ENCODE measurements around the gene TTLL1. TPM values are rescaled to one million over a fixed set of nuclear protein-coding genes. Genes with fewer than 3 reads are reported as not detected.

TTLL1 gene
- total RNA-seq, 1 donor from 2014 or later: 13.0 TPM

DNA sequence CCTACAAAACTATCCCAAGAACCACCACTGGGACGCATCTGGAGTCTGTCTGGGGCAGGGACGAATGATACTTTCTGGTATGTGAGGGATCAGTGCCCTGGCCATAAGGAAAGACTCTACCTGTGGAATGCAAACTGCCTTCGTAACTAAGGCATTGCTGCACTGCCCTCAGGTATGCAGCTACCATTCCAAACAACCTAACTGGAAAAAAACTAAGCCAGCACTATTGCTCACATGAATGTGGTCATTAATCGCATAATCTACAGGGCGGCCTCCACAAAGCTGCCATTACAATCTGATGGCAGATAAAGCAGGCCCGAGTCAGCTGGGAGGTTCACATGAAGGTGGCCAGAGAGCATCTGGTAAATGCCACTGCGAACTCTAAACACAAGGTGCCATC is 78.1 kb downstream of the TTLL1 start:
- Mint-ChIP-seq H3K36me3 (ENCODE audit: low read depth, unreplicated experiment) (no peaks in the 10 kb centered on the region), H3K4me3 (ENCODE audit: unreplicated experiment) (no peak overlapping the region), H3K9me3 (ENCODE audit: unreplicated experiment) (no peaks in the 10 kb centered on the region), H3K4me1 (ENCODE audit: unreplicated experiment) (peaks cover 30% of the 10 kb centered on the region), H3K27ac (ENCODE audit: unreplicated experiment) (peak overlapping the region; percentile 34), H3K27me3 (ENCODE audit: unreplicated experiment) (peaks cover 5% of the 10 kb centered on the region)
- no peak for DNase-seq (ENCODE audit: low spot score)
- TF ChIP-seq, protein P1, sequence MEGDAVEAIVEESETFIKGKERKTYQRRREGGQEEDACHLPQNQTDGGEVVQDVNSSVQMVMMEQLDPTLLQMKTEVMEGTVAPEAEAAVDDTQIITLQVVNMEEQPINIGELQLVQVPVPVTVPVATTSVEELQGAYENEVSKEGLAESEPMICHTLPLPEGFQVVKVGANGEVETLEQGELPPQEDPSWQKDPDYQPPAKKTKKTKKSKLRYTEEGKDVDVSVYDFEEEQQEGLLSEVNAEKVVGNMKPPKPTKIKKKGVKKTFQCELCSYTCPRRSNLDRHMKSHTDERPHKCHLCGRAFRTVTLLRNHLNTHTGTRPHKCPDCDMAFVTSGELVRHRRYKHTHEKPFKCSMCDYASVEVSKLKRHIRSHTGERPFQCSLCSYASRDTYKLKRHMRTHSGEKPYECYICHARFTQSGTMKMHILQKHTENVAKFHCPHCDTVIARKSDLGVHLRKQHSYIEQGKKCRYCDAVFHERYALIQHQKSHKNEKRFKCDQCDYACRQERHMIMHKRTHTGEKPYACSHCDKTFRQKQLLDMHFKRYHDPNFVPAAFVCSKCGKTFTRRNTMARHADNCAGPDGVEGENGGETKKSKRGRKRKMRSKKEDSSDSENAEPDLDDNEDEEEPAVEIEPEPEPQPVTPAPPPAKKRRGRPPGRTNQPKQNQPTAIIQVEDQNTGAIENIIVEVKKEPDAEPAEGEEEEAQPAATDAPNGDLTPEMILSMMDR (IDR thresholded peaks at IDR 0.05; ENCODE audit: unreplicated experiment): no peak

DNA sequence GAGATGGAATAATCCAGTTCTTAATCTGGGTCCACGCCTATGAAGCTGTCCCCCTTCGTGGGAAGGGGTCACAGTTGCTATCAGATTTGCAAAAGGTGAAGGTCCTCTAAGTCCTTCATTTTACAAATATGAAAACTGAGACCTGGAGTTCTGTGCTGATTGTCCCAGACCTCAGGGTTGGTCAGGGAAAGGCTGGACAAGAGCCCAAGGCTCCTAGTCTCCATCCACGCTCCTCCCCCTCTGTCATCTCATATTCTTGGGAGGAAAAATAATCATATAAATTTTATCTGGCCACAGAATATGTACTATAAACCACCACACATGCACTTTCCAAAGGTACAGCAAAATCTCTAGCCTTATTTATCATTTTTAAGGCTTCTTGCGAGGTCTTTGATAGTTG is 79.7 kb downstream of the TTLL1 start:
- H3K4me1 Mint-ChIP-seq (ENCODE audit: unreplicated experiment): peaks cover 32% of the 10 kb centered on the region
- no peak for DNase-seq (ENCODE audit: low spot score)

DNA sequence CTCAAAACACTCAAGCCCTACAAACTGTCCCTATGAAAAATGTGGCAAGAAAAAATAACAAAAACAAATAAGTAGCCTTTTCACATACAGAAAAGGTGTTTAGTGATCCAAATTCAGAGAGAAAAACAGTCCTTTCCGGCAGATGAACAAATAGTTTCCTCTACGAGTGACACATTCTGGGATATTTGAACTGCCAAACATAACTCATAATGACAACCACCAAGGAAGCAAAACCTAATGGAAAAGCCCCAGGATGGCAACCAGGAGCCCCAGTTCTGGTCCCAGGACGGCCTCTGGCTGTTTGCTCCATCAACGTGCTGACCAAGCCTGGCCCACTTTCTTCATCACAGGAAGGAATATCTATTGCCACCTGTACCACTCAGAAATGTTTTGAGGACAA is 80.3 kb downstream of the TTLL1 start:
- DNase-seq (ENCODE audit: low spot score): no peak
- H3K27ac Mint-ChIP-seq (ENCODE audit: unreplicated experiment): no peak overlapping the region
- H3K4me3 Mint-ChIP-seq (ENCODE audit: unreplicated experiment): no peak overlapping the region
- peaks cover 1% of the 10 kb centered on the region for H3K27me3 Mint-ChIP-seq (ENCODE audit: unreplicated experiment)
- H3K4me1 Mint-ChIP-seq (ENCODE audit: unreplicated experiment): peaks cover 27% of the 10 kb centered on the region
- H3K36me3 Mint-ChIP-seq (ENCODE audit: low read depth, unreplicated experiment): no peaks in the 10 kb centered on the region
- TF ChIP-seq, protein P1 (IDR thresholded peaks at IDR 0.05; ENCODE audit: unreplicated experiment): no peak
- no peaks in the 10 kb centered on the region for H3K9me3 Mint-ChIP-seq (ENCODE audit: unreplicated experiment)

More for the DNA sequence above, 79.7 kb downstream of the TTLL1 start:
- H3K36me3 Mint-ChIP-seq (ENCODE audit: low read depth, unreplicated experiment): no peaks in the 10 kb centered on the region
- TF ChIP-seq, protein P1 (IDR thresholded peaks at IDR 0.05; ENCODE audit: unreplicated experiment): no peak
- H3K9me3 Mint-ChIP-seq (ENCODE audit: unreplicated experiment): no peaks in the 10 kb centered on the region
- peaks cover 1% of the 10 kb centered on the region for H3K27me3 Mint-ChIP-seq (ENCODE audit: unreplicated experiment)
- no peak overlapping the region for H3K27ac Mint-ChIP-seq (ENCODE audit: unreplicated experiment)
- H3K4me3 Mint-ChIP-seq (ENCODE audit: unreplicated experiment): no peak overlapping the region

DNA sequence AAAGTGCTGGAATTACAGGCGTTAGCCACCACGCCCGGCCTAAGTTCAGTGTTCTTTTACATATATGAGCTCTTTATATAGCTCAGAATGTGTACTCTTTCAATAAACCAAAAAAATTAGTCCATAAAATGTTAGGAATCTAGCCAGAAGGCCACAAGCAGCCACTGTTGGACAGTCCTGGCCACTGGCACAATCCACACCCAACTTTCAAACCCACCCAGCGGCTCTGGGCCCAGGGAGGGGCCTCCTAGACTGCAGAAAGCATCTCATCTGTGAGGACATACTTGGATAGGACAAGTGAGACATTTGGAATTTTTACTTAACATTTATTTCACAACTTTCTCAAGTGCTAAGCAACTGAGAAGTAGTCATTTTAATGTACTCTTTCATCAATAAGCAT is 80.7 kb downstream of the TTLL1 start:
- Mint-ChIP-seq H3K27ac (ENCODE audit: unreplicated experiment) (no peak overlapping the region), H3K4me3 (ENCODE audit: unreplicated experiment) (no peak overlapping the region), H3K36me3 (ENCODE audit: low read depth, unreplicated experiment) (no peaks in the 10 kb centered on the region), H3K27me3 (ENCODE audit: unreplicated experiment) (peaks cover 3% of the 10 kb centered on the region), H3K9me3 (ENCODE audit: unreplicated experiment) (no peaks in the 10 kb centered on the region), H3K4me1 (ENCODE audit: unreplicated experiment) (peaks cover 26% of the 10 kb centered on the region)
- TF ChIP-seq, protein P1 (IDR thresholded peaks at IDR 0.05; ENCODE audit: unreplicated experiment): no peak
- DNase-seq (ENCODE audit: low spot score): no peak

DNA sequence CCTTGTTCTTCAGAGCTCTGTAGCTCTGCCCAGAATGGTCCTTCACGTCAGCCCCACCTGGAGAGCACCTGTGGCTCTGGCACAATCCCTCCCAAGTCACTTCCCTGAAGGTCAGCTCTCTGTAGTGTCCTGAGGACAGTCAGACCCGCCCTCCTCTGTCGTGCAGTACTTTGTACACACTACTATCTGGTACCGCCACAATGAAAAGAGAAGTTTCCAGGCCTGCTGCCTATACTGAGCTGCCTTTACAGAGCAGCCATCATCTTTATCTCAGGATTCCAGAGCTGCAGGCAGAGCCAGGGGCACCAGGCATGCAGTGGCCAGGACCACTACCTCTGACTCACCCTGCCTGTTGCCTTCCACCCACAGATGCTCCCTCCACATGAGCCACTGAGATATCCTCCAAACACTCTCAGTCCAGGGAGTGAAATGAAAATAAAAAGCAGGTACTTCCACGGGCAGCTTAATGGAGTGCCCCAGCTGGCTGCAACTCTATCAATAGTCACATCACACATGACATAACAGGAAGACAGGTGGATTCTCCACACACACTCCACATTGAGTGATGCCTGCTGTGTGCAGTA is 81.6 kb downstream of the TTLL1 start:
- Mint-ChIP-seq H3K27me3 (ENCODE audit: unreplicated experiment) (peaks cover 3% of the 10 kb centered on the region), H3K27ac (ENCODE audit: unreplicated experiment) (no peak overlapping the region), H3K4me1 (ENCODE audit: unreplicated experiment) (peaks cover 24% of the 10 kb centered on the region), H3K4me3 (ENCODE audit: unreplicated experiment) (no peak overlapping the region), H3K9me3 (ENCODE audit: unreplicated experiment) (no peaks in the 10 kb centered on the region), H3K36me3 (ENCODE audit: low read depth, unreplicated experiment) (peaks cover 5% of the 10 kb centered on the region)
- TF ChIP-seq, protein P1 (IDR thresholded peaks at IDR 0.05; ENCODE audit: unreplicated experiment): no peak
- no peak for DNase-seq (ENCODE audit: low spot score)

All from endothelial cell (in vitro differentiated cells).